NT2/D1 (cell line): ENCODE results near the gene UGCG.
"Not testable (repeated sequence)": the region's sequence is repeated elsewhere in the genome, so short reads cannot be mapped to it uniquely, and the experiment has no call there.

Experiments
- SUZ12 ChIP-seq: IDR thresholded peaks from 2 replicates; pipeline ENCODE4 v1.6.1; 2011; ENCODE audit not compliant: insufficient read length, insufficient read depth; ENCODE audit errors: extremely low read depth
- YY1 ChIP-seq: IDR thresholded peaks from 2 replicates; pipeline ENCODE4 v1.6.1; 2011; ENCODE audit not compliant: insufficient read length, insufficient read depth
- ZNF274 ChIP-seq: IDR thresholded peaks from 2 replicates; pipeline ENCODE4 v1.6.1; 2011; ENCODE audit warnings: mild to moderate bottlenecking, low read depth, low read length

- not testable (repeated sequence) for TF ChIP-seq YY1, SUZ12, ZNF274
Measured at GRCh38 chr9:111875691-111876090, 20.9 kb upstream of the UGCG start.
